Right atrium auricular region (tissue), 2 donors: Measurements from ENCODE around the gene TMEM39A. TPM values are rescaled to one million over a fixed set of nuclear protein-coding genes. Genes with fewer than 3 reads are reported as not detected.

Experiments
- DNase-seq: peaks from one replicate; pipeline ENCODE4 v3.0.0-alpha.2; 2019; ENCODE audit warnings: low spot score
- H3K27ac ChIP-seq, 2 donors: fragments of 200-600 bp; sonication (generic); 1 replicate in 1 of 2; 2 replicates in 1 of 2; pipeline ENCODE4 v1.5.1; 2016 to 2019
- H3K27me3 ChIP-seq, 2 donors: fragments of 200-600 bp; sonication (generic); one replicate each; pipeline versions ENCODE4 v1.5.1 to v1.6.0; 2017 to 2019
- H3K36me3 ChIP-seq: fragments of 200-600 bp; sonication (generic); one replicate; pipeline ENCODE4 v1.5.1; 2016
- H3K4me1 ChIP-seq, 2 donors: fragments of 200-600 bp; sonication (generic); one replicate each; pipeline versions ENCODE4 v1.5.1 to v1.6.0; 2017 to 2019
- H3K4me3 ChIP-seq, 2 donors: fragments of 200-600 bp; sonication (generic); 1 replicate in 1 of 2; 2 replicates in 1 of 2; pipeline ENCODE4 v1.5.1; 2017 to 2019; ENCODE audit warnings: mild to moderate bottlenecking in 1 of 2, moderate library complexity in 1 of 2
- H3K9me3 ChIP-seq, 2 donors: fragments of 200-600 bp; sonication (generic); one replicate each; pipeline ENCODE4 v1.5.1; 2019
- CTCF ChIP-seq, 2 donors: fragments of 200-600 bp; sonication (generic); IDR thresholded peaks; one replicate each; pipeline ENCODE4 v1.5.1; 2019; ENCODE audit warnings: antibody characterized with exemption in 2 of 2
- total RNA-seq, 2 donors: library from RNA; depleted of rRNA; stranded (reverse); fragments of >200 nt; gene quantifications; one replicate each; pipeline ENCODE4 v1.1.0, GENCODE V29; 2016

The TMEM39A gene
- total RNA-seq, 2 donors from 2014 or later: 21.2 to 21.5 TPM

- no peak for TF ChIP-seq CTCF (IDR thresholded peaks at IDR 0.05)
- Histone ChIP-seq H3K27me3 (no peaks in the 10 kb centered on the region), H3K4me1 (peaks cover 0 to 23% of the 10 kb centered on the region in 2 donors), H3K36me3 (peaks cover 23% of the 10 kb centered on the region), H3K27ac (no peak overlapping the region), H3K4me3 (no peak overlapping the region), H3K9me3 (no peaks in the 10 kb centered on the region)
- no peak for DNase-seq
Observed at GRCh38 chr3:119470866-119471265, 7.5 kb upstream of the TMEM39A start.

DNA sequence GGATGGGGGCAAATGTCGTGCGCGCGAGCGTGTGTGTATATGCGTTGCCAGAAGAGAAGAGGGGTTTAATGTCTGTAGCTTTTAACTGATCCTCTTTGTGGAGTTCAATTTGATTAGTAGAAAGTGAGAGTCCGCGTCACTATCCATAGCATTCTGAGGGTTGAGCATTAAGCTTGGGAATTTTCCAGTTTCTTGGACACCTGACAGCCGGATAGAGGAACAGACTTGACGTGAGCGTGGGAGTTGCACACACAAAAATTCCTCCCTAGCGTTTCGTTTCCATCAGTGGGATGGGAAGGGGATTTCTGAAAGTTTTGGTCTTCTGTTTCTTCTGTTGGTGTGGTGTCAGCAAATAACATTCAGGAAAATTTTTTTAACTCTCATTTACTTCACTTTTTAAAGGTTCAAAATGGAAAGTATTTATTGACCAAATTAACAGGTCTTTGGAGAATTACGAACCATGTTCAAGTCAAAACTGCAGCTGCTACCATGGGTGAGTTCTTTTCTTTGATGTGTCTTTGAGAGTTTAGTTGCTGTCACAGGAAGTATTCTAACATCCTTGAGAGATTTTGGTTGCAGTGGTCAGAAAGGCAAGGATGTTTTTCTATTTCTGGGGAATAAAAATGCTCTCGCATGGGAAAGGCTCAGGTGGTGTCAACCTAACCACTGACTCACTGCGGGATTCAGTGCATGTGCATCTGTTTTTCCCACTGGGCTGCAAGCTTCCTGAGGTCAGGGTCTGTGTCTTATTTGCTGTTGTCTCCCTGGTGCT lies 6.2 kb upstream of the TMEM39A start:
- Histone ChIP-seq H3K4me1 (peaks cover 0 to 23% of the 10 kb centered on the region in 2 donors), H3K36me3 (peaks cover 18% of the 10 kb centered on the region), H3K27me3 (no peaks in the 10 kb centered on the region), H3K4me3 (peak overlapping the region; percentile 82 to 98), H3K27ac (peak overlapping the region; percentile 79 to 86), H3K9me3 (no peaks in the 10 kb centered on the region)
- TF ChIP-seq CTCF (IDR thresholded peaks at IDR 0.05): no peak
- no peak for DNase-seq

GRCh38 chr3:119468041-119468440 lies 4.6 kb upstream of the TMEM39A start:
- peak overlapping the region; percentile 82 to 98 for H3K4me3 ChIP-seq
- peaks cover 0 to 28% of the 10 kb centered on the region in 2 donors for H3K4me1 ChIP-seq
- DNase-seq: no peak
- H3K27me3 ChIP-seq: no peaks in the 10 kb centered on the region
- no peaks in the 10 kb centered on the region for H3K9me3 ChIP-seq
- no peak for TF ChIP-seq CTCF (IDR thresholded peaks at IDR 0.05)
- peaks cover 12% of the 10 kb centered on the region for H3K36me3 ChIP-seq
- peak overlapping the region; percentile 79 to 86 for H3K27ac ChIP-seq

DNA sequence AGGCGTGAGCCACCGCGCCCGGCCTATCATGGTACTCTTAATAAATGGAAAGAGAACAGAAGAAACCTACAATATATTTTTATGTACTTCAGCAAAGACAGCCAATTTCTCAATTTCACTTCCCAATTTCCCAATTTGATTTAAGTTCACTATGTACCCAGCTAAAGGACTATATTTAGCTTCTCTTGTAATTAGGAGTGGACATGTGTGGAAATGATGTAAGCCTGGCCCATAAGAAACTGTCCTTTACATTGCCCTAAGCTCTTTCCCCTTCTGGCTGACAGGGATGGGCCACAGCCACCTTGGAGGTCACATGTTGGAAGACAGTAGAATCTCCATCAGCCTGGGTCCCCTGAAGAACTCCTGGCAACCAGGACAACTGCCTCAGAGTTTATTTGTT lies 6.2 kb downstream of the TMEM39A start:
- Histone ChIP-seq H3K27me3 (no peaks in the 10 kb centered on the region), H3K36me3 (peaks cover 66% of the 10 kb centered on the region)
- TF ChIP-seq CTCF (IDR thresholded peaks at IDR 0.05): no peak

DNA sequence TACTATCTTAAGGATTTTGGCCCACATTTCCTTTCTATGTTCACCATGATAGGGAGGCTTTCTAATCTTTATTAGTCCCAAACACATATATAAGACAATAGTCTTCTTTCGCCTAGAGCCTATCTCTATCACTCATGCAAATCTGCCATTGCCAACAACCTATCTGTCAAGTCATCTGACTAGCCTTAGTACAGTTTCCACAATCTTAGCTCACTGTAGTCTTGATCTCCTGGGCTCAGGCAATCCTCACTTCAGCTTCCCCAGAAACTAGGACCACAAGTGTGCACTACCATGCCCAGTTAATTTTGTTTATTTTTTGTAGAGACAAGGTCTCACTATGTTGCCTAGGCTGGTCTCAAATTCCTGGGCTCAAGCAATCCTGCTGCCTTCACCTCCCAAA lies 6.9 kb downstream of the TMEM39A start:
- no peaks in the 10 kb centered on the region for H3K9me3 ChIP-seq
- DNase-seq: no peak
- peaks cover 69% of the 10 kb centered on the region for H3K36me3 ChIP-seq
- no peaks in the 10 kb centered on the region for H3K27me3 ChIP-seq
- no peak overlapping the region for H3K27ac ChIP-seq
- peaks cover 0 to 16% of the 10 kb centered on the region in 2 donors for H3K4me1 ChIP-seq
- no peak overlapping the region for H3K4me3 ChIP-seq
- TF ChIP-seq CTCF (IDR thresholded peaks at IDR 0.05): no peak

More for the DNA sequence above, 6.2 kb downstream of the TMEM39A start:
- Histone ChIP-seq H3K4me3 (no peak overlapping the region), H3K9me3 (no peaks in the 10 kb centered on the region), H3K27ac (no peak overlapping the region), H3K4me1 (peaks cover 0 to 24% of the 10 kb centered on the region in 2 donors)
- DNase-seq: no peak
